Type B pancreatic cell (in vitro differentiated cells): ENCODE measurements around the gene GIGYF2. TPM values are rescaled to one million over a fixed set of nuclear protein-coding genes. Genes with fewer than 3 reads are reported as not detected.
A peak's percentile ranks its signal among the peaks of the same experiment; 100 is the strongest.

ENCODE experiments used
- DNase-seq: peaks from one replicate; pipeline ENCODE4 v3.0.0; 2021; ENCODE audit warnings: mixed read lengths; ENCODE audit not compliant: unreplicated experiment; ENCODE audit errors: extremely low spot score
- H3K27ac Mint-ChIP-seq: 2 replicates; pipeline ENCODE4 v1.8.0; 2021; ENCODE audit warnings: mild to moderate bottlenecking, mixed read lengths
- H3K27me3 Mint-ChIP-seq: 2 replicates; pipeline ENCODE4 v1.8.0; 2021; ENCODE audit warnings: mixed read lengths
- H3K36me3 Mint-ChIP-seq: 2 replicates; pipeline ENCODE4 v1.8.0; 2021; ENCODE audit warnings: mixed read lengths
- H3K4me1 Mint-ChIP-seq: one replicate; pipeline ENCODE4 v1.8.0; 2021; ENCODE audit warnings: mixed read lengths; ENCODE audit not compliant: unreplicated experiment
- H3K4me3 Mint-ChIP-seq: 2 replicates; pipeline ENCODE4 v1.8.0; 2021; ENCODE audit warnings: mild to moderate bottlenecking, mixed read lengths
- H3K9me3 Mint-ChIP-seq: 2 replicates; pipeline ENCODE4 v1.8.0; 2021; ENCODE audit warnings: mixed read lengths
- CTCF ChIP-seq: fragments of 200-600 bp; sonication (generic); conservative IDR thresholded peaks from 2 replicates; pipeline ENCODE4 v1.5.0; 2021; ENCODE audit warnings: antibody characterized with exemption, mild to moderate bottlenecking
- total RNA-seq: library from RNA; stranded (reverse); gene quantifications from 2 replicates; pipeline ENCODE4 v1.2.1, GENCODE V29; 2021; ENCODE audit warnings: low replicate concordance

The GIGYF2 gene
- total RNA-seq, 1 donor from 2014 or later, result 65.7 TPM

GRCh38 chr2:232871835-232872736, 175.0 kb downstream of the GIGYF2 start:
- Mint-ChIP-seq H3K27ac (peak overlapping the region; percentile 41), H3K9me3 (no peaks in the 10 kb centered on the region)

GRCh38 chr2:232872826-232873225, 175.7 kb downstream of the GIGYF2 start:
- no peak for TF ChIP-seq CTCF
- Mint-ChIP-seq H3K4me1 (peaks cover 4% of the 10 kb centered on the region), H3K27ac (peak overlapping the region; percentile 41), H3K27me3 (peaks cover 13% of the 10 kb centered on the region), H3K36me3 (no peaks in the 10 kb centered on the region), H3K4me3 (no peak overlapping the region), H3K9me3 (no peaks in the 10 kb centered on the region)
- no peak for DNase-seq

More at GRCh38 chr2:232871835-232872736, 175.0 kb downstream of the GIGYF2 start:
- peak; percentile 65 for DNase-seq
- H3K27me3 Mint-ChIP-seq, result peaks cover 9% of the 10 kb centered on the region
- TF ChIP-seq CTCF, result no peak
- no peak overlapping the region for H3K4me3 Mint-ChIP-seq
- H3K36me3 Mint-ChIP-seq, result no peaks in the 10 kb centered on the region
- peaks cover 4% of the 10 kb centered on the region for H3K4me1 Mint-ChIP-seq

- Mint-ChIP-seq H3K9me3 (no peaks in the 10 kb centered on the region), H3K36me3 (no peaks in the 10 kb centered on the region), H3K27ac (no peak overlapping the region), H3K4me1 (peaks cover 4% of the 10 kb centered on the region), H3K4me3 (no peak overlapping the region), H3K27me3 (peaks cover 15% of the 10 kb centered on the region)
- DNase-seq, result no peak
- no peak for TF ChIP-seq CTCF
These were observed 176.3 kb downstream of the GIGYF2 start for GRCh38 chr2:232873292-232873908.

- Mint-ChIP-seq H3K27me3 (peaks cover 15% of the 10 kb centered on the region), H3K4me1 (peaks cover 4% of the 10 kb centered on the region), H3K27ac (peak overlapping the region; percentile 65), H3K36me3 (no peaks in the 10 kb centered on the region), H3K9me3 (no peaks in the 10 kb centered on the region), H3K4me3 (peak overlapping the region; percentile 61)
- DNase-seq, result no peak
- TF ChIP-seq CTCF, result no peak
These were observed 176.9 kb downstream of the GIGYF2 start for GRCh38 chr2:232873909-232874641.

- no peak for DNase-seq
- Mint-ChIP-seq H3K4me3 (peak overlapping the region; percentile 82), H3K27me3 (peaks cover 15% of the 10 kb centered on the region), H3K27ac (peak overlapping the region; percentile 65), H3K9me3 (no peaks in the 10 kb centered on the region), H3K4me1 (peaks cover 4% of the 10 kb centered on the region), H3K36me3 (no peaks in the 10 kb centered on the region)
- TF ChIP-seq CTCF, result no peak
These were observed 177.6 kb downstream of the GIGYF2 start for GRCh38 chr2:232874677-232875223.
